Skin of body (tissue), 2 donors: ENCODE results near the gene MKI67. TPM values are rescaled to one million over a fixed set of nuclear protein-coding genes. Genes with fewer than 3 reads are reported as not detected.
"Not testable (repeated sequence)": the region's sequence is repeated elsewhere in the genome, so short reads cannot be mapped to it uniquely, and the experiment has no call there.

Experiments used
- DNase-seq: peaks from one replicate; lab custom pipeline; 2025; lab: John Stamatoyannopoulos, UW
- total RNA-seq: library from RNA; depleted of rRNA; stranded (reverse); fragments of >200 nt; gene quantifications from one replicate; pipeline ENCODE4 v1.2.3, GENCODE V29; 2014

Gene MKI67
- total RNA-seq, result 15.4 TPM

- DNase-seq, result peak; percentile 77
Observed at GRCh38 chr10:128125944-128126764, at the start of gene MKI67. TSS of gene MKI67 (minus strand) at chr10:128126423. CDS start at chr10:128125667, 756 bp downstream.

GRCh38 chr10:128174581-128175559 is 48.6 kb upstream of the MKI67 start:
- no peak for DNase-seq

- DNase-seq, result no peak
Observed at GRCh38 chr10:128173386-128173785, 47.2 kb upstream of the MKI67 start.

GRCh38 chr10:128172756-128173155 is 46.5 kb upstream of the MKI67 start:
- DNase-seq, result no peak

GRCh38 chr10:128169811-128170379 is 43.7 kb upstream of the MKI67 start:
- DNase-seq, result no peak

GRCh38 chr10:128167926-128168520 is 41.8 kb upstream of the MKI67 start:
- DNase-seq, result no peak

GRCh38 chr10:128167123-128167522 is 40.9 kb upstream of the MKI67 start:
- DNase-seq, result not testable (repeated sequence)

GRCh38 chr10:128166151-128166550 is 39.9 kb upstream of the MKI67 start:
- no peak for DNase-seq

- no peak for DNase-seq
Observed at GRCh38 chr10:128165536-128165935, 39.3 kb upstream of the MKI67 start.

GRCh38 chr10:128163701-128164100 is 37.5 kb upstream of the MKI67 start:
- no peak for DNase-seq

- no peak for DNase-seq
Observed at GRCh38 chr10:128161031-128161430, 34.8 kb upstream of the MKI67 start.

GRCh38 chr10:128160297-128160711 is 34.1 kb upstream of the MKI67 start:
- DNase-seq, result no peak

- no peak for DNase-seq
Observed at GRCh38 chr10:128158021-128158795, 32.0 kb upstream of the MKI67 start.

GRCh38 chr10:128156999-128157755 is 31.0 kb upstream of the MKI67 start:
- DNase-seq, result no peak

- no peak for DNase-seq
Observed at GRCh38 chr10:128152741-128153580, 26.7 kb upstream of the MKI67 start.

- DNase-seq, result no peak
Observed at GRCh38 chr10:128151031-128151430, 24.8 kb upstream of the MKI67 start.

GRCh38 chr10:128150561-128150960 is 24.3 kb upstream of the MKI67 start:
- no peak for DNase-seq

- peak; percentile 62 for DNase-seq
Observed at GRCh38 chr10:128150045-128150493, 23.8 kb upstream of the MKI67 start.
